ENCODE results near the gene SEMA4D.
A peak's percentile ranks its signal among the peaks of the same experiment; 100 is the strongest.

Gene SEMA4D

DNA sequence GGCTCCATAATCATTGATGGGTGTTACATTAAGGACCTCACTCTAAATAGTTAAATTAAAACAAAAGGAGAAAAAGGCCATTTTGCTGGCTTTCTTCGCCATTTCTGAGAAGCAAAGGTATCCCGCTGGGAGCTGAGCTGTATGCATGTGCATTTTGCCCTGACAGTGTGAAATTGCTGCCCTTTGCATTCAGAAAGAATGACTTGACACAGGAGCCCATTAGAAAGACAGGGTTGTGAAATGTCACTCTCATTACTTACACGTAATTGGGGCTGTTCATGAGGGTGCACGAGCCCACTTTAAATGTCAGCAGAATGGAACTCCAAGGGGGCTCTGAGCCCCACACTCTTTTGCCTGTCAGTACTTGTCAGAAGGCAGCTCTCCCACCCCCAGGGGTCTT lies 85.0 kb downstream of the SEMA4D start:
- DNase-seq (ENCODE audit: low read depth in 3 of 3): no peak

DNA sequence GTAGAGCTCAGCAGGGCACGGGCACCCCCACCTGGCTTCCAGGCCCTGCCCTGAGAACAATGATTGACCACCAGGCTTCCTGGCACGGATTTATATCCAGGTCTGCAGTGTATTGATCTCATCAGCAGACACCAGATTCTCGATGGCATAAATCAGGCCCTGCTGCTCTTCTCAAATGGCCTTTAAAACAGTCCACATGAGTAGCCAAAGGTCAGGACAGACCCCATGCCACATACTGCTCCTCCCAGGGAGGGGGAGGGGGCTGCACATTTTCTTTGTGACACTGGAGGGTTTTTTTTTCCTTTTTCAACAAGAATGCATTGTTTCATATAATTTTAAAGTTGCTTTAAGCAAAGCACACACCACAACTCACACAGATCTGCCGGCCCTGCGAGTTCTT lies 85.4 kb downstream of the SEMA4D start:
- no peak for DNase-seq (ENCODE audit: low read depth in 3 of 3)

GRCh38 chr9:89411759-89412158 lies 86.2 kb downstream of the SEMA4D start:
- DNase-seq (ENCODE audit: low read depth in 3 of 3): no peak

DNA sequence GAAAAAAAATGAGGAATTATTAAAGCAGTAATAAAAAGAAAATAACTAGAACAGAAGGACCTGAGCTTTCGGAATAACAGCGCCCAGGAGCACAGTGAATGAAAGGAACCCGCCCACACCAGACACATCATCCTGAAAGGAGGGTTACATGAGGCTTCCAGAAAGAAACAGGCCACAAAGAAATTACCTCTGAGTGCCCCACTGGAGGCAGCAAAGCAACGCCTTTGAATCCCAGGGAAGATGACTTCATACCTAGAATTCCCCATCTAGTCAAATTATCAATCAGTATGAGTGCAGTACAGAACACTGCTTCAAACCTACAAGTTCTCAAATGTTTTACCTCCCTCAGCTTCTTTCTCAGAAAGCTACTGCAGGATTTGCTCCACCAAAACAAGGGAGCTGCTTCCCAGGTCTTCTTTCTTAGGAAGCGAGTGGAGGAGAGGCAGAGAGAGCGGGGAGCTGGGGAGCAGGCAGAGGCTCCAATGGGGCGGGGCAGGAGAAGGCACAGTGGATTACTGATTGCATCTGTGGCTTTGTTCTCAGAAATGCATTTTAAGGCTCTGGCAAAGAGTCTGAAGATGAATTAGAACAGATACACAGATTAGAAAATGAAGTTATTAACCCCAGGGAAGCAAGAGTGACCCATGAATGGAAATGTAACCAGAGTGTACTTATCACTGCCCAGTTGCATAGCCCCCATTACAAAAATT lies 87.1 kb downstream of the SEMA4D start:
- peak in 2 of 3 donors; percentile 61 to 70 for DNase-seq (ENCODE audit: low read depth in 3 of 3)

DNA sequence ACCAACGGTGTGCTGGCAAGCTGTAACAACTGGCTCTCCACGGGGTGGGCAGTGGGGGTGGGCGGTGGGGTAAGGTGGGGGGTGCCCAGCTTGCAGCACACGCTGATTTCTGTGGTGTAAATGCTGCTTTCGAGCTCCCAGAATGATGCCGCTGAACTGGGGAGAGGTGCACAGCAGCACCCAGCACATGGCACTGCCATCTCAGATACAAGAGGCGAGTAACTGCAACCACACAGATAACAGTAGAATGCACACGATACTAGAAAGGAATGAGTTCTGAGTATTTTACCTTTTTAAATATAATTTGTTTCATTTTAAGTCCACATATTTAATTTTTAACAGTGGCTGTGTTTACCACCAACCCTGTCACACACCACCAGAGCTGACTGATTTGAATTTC lies 87.9 kb downstream of the SEMA4D start:
- DNase-seq (ENCODE audit: low read depth in 3 of 3): no peak

DNA sequence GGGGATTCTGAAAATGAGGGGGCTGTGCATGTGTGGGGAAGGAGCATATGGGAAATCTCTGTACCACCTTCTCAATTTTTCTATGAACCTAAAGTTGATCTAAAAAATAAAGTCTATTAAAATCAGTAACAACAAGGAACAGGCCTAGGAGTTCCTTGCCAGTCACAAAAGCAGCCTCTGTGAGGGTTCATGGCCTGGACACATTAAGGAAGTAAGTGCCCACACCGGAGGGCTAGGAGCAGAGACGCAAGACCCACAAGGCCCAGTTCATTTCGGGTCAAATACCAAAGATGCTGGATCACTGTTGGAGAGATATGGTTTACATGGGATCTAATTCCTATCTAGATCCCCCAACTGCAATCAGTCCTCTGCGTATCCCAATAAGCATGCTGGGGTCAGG lies 88.4 kb downstream of the SEMA4D start:
- DNase-seq (ENCODE audit: low read depth in 3 of 3): no peak

DNA sequence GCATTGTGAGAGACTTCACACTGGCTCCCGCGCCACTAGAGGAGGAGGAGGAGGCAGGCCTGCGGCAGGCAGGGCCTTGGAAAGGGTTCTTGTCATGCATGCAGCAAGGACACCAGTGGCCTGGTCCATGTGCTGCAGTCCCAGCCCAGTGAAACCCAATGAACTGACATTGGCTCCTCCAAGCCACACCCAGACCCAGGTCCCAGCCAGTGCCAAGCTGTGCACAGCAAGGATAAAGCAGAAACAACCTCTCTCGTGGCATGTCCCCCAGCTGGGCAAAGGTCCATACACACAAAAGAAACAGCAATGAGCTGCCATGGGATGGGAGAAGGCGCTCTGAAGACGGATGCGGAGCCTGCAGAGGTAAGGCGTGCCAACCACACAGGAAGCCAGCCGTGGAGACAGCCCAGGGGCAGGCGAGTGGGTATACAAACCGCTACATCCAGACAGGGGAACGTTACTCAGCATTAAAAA lies 89.2 kb downstream of the SEMA4D start:
- DNase-seq (ENCODE audit: low read depth in 3 of 3): no peak

GRCh38 chr9:89407070-89407469 lies 90.8 kb downstream of the SEMA4D start:
- no peak for DNase-seq (ENCODE audit: low read depth in 3 of 3)

DNA sequence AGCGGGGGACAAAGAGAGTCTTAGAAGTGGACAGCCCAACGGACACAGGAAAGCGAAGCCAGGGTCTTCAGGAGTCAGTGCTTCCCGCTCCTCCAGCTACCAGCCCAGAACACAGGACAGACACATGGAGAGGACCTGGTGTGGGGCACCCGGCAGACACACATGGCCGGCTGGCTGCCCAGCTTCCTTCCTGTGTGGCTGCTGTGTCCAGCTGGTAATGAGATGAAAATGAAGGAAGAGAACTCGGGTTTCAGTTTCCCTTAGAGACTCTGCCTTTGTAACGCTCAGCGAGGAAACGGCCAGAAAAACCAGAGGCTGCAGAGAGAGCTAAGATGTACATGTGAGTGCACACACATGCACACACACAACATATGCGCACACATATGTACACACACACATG lies 92.1 kb downstream of the SEMA4D start:
- DNase-seq (ENCODE audit: low read depth in 3 of 3): no peak

DNA sequence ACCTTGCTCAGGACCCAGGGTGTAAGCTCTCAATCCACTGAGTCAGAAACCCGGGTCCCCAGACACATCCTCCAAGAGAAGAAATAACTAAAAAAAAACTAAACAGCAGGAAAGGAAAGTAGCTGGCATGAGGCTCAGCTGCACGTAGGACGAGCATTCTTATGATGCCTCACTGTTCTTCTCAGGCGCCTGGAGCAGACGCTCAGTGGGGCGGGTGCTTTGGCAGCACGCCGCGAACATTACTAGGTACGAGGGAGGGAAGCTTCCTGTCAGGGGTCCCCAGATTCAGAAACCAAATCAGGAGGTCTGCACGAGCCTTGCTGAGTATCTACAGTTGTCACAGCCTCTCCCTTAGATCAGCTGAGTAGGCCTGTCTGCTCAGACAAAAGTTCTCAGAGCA lies 93.8 kb downstream of the SEMA4D start:
- no peak for DNase-seq (ENCODE audit: low read depth in 3 of 3)

DNA sequence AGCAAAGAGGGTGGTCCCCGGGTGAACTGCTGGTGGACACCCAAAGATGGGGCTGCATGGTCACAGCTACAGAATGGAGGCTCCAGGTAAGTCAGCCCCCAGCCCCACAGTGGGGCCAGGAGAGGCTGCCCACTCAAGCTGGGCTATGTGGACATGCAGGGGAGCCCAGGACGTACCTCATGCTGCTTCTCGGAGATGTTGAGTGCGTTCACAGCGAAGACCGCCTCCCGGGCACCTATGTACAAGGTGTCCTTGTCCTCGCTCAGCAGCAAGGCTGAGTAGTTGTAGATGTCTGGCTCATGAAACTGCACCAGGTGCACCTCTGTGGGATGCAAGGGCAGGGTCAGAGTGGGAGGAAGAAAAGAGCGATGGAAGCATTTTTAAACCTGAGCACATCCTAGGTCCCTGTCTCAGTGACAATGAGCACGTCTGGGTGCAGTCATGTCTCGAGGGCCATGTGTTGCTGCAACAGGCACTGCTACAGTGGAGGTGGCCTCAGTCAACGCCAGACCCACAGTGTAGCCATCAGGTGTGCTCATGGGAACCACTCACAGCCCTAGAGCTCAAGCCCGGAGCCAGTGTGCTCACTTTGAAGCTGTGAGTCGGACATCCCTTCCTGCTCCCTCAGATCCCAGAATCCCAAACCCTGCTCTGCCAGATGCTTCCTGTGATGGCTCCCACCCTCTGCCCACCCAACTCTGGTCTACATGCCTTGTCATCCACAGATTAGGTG lies 95.1 kb downstream of the SEMA4D start:
- no peak for DNase-seq (ENCODE audit: low read depth in 3 of 3)

GRCh38 chr9:89400403-89401116 lies 97.4 kb downstream of the SEMA4D start:
- no peak for DNase-seq (ENCODE audit: low read depth in 3 of 3)

DNA sequence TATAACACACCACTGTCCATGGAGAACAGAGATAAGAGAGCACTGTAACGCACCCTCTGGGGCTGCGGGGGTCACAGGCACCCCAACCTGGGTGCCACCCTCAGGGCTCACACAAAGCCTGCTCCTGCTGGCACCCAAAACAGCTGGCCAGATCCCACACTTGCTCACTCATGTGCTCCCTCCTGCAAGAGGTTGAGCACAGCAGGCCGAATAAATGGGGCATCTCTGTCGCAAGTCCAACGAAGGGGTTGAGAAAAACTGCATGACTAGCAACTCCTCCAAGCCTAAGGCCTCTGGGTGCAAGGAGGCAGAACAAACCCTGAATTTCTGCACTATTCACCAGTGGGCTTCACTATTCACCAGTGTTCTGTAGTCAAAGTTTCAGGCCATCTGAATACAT lies 99.3 kb downstream of the SEMA4D start:
- DNase-seq (ENCODE audit: low read depth in 3 of 3): no peak

GRCh38 chr9:89397471-89397870 lies 100.4 kb downstream of the SEMA4D start:
- DNase-seq (ENCODE audit: low read depth in 3 of 3): no peak

DNA sequence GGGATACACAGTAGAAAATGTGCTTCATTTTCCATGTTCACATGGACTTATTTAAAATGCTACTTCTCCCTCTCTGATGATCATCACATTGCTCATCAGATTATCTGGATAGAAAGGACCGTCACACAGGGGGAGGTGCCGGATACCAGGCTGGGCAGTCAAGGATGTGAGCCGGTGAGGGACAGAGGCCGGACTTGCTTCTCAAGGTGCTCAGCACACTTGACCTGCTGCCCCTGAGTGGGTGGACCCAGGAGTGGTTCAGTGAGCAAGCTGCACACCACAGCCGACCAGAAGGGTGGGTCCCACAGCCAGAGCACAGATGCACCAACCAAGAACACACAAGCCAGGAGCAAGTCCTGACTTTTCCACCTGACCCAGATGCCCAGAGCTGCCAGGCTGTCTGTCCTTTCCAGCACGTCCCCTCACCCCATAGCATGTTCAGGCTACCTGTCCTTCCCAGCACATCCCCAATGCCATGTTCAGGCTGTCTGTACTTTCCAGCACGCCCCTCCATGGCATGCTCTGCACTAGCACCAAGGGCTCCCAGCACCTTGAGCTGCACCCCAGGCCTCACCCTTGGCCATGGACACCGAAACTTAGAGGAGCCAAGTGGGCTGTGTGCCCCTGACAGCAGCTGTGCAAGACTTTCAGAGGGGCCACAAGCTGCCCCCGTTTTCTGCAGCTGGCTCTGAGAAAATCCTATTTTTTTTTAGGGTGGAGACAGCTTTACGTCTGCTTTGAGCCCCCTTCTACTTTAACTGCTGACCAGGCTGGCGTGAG lies 101.8 kb downstream of the SEMA4D start:
- no peak for DNase-seq (ENCODE audit: low read depth in 3 of 3)

GRCh38 chr9:89394412-89394811 lies 103.5 kb downstream of the SEMA4D start:
- no peak for DNase-seq (ENCODE audit: low read depth in 3 of 3)

DNA sequence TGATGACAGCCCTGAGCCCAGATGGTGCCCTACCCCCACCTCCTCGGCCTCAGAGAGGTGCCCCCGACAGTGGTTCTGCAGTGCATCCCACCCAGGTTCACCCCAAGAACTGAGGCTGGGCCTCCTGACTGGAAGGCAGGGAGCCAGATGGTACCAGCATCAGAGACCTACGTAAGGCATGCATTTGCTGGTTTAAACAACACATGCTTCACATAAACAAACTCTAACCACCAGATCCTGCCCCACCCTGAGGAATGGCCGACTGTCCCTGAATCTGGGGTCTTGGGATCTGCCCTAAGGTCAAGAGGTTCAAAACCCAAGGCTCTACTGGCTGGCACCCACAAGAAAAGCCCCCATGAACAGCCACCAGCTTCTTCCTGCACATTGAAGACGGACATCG lies 106.3 kb downstream of the SEMA4D start:
- no peak for DNase-seq (ENCODE audit: low read depth in 3 of 3)

GRCh38 chr9:89390578-89391116 lies 107.3 kb downstream of the SEMA4D start:
- no peak for DNase-seq (ENCODE audit: low read depth in 3 of 3)

GRCh38 chr9:89390068-89390555 lies 107.8 kb downstream of the SEMA4D start:
- no peak for DNase-seq (ENCODE audit: low read depth in 3 of 3)

GRCh38 chr9:89388868-89389177 lies 109.1 kb downstream of the SEMA4D start:
- no peak for DNase-seq (ENCODE audit: low read depth in 3 of 3)

- no peak for DNase-seq (ENCODE audit: low read depth in 3 of 3)
Measured at GRCh38 chr9:89388084-89388867, 109.6 kb downstream of the SEMA4D start.
